ENCODE measurements around the gene MOV10.
"Not testable (repeated sequence)": the region's sequence is repeated elsewhere in the genome, so short reads cannot be mapped to it uniquely, and the experiment has no call there.

MOV10 gene

DNA sequence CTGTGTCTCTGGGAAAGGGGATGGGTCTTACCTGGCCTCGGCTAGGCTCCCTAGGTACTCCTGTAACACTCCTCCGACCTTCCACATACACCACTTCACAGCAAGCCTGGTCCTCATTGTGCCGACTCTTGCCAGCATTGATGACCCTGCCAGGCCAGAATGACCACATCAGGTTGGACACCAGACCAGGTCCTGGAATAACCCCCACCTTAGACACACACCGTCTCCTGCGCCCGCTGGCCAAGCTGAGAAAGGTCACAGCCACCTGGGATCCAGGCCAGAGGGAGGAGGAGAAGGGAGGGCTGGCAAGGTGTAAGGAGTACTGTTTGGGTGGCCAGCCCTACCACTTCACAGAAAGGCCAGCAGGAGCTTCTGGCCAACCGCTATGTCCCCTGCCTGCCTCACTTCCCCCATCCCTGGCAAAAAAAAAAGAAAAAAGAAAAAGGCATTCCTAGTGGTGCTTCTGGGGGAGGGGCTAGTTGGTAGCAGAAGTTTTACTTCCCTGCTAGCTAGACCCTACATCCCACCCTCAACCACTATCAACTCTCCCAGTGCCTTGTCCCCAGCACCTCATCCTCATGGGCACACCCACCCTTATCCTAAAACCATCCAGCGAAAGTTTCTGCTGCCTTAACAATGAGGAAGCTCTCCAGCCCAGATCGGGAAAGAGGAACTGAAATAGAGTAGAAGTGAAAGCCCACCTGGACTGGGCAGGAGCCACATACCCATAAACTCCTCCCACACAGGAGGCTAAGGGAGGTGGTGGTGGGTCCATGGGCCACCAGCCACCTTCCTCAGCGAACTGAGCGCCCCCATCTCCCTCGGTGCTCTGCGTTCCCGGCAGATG lies 39.2 kb downstream of the MOV10 start:
- DNase-seq, result no peak

DNA sequence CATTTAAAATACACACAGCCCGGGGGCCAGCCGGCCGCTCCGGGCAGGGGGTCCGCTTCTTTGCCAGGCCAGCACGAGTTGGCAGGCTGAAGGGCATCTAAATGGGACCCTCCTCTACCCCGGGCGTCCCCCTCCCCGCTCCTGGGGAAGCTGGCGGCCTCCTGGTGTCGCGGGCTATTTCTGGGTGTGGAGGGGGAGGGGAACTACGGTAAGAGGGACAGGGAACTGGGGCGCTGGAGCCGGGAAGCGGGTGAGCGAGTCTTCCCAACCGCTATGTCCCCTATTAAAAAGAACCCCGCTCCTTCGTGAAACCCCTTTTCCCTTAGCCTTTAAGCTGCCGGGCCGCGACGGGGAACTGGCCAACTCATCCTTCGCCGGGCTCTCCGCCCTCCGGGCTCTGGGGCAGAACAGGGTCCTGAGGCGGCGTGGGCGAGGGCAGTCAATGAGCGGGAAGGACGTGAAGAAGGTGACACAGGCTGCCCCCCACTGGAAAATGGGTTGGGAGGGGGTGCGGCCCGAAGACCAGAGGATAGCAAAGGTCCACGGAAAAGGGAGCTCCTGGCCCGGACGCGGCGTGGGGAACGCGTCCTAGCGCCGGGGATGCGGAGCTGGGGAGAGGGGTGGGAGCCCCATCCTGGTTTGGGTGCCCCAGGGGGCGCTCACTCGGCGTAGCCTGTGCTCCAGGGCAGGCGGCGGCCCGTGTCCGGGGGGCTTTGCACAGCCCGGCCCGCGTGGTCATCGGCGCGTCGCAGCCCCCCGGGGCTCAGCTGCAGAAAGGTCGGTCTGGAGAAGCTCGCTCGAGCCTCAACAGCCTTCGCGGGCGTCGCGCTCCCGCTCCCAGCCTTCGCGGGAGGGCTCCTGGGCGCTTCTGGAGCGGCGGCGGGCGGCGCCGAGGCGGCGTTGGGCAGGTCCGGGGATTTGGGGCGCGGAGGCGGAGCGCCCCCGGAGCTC lies 40.1 kb downstream of the MOV10 start:
- no peak for DNase-seq

DNA sequence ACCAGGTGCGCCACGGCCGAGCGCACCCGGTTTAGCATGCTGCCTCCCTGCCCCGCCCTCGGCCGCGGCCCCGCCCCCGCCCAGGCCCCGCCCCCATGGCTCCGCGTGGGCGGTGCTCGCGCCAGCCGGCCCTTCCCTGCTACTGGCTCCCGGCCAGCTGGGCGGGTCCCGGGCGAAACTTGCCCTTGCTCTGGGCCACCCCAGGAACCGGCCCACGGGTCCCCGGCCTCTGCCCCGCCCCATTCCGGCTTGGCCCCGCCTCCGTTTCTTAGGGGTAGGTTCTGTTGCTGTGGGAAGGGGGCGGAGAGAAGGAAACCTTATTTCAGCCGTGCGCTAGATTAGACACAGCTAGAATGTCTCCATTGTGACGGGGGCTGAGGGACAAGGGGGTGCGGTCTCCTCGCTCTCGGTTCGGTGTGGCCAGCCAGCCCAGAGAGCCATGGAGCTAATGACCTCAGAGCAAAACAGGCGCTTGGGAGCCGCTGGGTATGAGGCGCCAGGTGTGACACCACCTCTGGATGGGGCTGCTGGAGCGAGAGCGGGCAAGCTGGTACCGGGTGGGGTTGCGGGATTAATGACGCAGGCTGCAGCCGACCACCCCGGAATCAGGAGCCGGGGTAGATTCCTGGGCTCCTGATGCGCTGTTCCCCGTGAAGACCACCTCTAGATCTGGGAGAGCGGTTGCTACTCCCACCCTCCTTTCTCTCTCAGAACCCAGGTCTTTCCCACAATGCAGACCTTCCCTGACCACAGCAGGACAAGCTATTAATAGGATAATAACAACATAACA lies 41.0 kb downstream of the MOV10 start, which contains the start of gene PPM1J:
PPM1J (minus strand) TSS at position 69 of the 790 bp plus-strand sequence; CDS start at position 38, 31 bp downstream.
- DNase-seq, result peak; percentile 59

DNA sequence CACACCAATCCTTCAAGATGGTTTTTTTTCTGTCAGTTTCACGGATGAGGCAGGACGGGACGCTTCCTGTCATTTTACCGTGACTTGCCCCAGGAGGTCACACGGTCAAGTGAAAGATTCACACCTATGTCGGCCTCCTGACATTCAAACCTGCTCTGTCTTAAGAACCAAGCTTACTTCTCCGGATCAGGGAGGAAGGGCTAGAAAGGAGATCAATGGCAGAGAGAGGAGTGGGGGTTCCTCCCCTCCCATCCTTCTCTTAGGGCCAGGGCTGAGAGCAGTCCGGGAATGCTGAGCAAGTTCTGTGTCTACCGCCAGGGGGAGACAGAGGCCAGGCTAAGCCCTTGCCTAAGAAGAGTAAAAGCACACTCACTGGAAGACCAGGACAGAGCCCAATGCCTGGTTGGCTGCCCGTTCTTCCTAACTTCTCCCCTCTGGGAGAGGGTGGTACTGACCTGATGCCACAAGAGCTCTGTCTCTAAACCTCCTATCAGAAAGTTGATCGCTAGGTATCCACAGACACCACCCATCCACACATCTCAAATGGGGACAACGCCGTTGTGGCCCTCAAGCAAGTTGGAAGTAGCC lies 41.8 kb downstream of the MOV10 start:
- peak; percentile 76 for DNase-seq

DNA sequence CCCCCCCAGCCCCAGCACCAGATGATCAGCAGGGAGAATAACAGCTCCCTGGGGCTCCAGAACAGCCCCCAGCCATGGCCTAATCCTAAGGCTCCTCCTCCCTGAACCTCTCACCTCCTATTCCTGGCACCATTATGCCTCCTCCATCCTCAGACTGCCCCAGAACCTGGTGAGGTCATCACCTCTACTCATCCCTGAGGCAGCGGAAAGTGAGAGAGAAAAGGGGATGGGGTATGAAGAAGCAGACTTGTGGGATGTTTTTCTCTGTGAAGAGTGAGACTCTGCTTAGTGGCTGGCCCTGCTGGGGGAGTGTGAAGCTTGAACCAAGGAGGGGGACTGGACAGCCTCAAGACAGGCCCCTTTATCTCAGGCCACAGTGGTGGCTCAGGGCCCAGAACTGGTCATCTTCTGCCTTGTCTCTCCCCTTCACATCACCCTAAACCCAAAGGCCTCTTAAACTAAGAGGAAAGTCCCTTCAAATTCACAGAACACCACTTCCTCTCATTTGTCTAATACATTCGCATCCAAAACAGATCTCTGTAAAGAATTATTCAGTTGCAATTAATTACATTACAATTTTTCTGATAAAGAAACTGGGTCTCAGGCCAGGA lies 42.9 kb downstream of the MOV10 start:
- DNase-seq, result no peak

DNA sequence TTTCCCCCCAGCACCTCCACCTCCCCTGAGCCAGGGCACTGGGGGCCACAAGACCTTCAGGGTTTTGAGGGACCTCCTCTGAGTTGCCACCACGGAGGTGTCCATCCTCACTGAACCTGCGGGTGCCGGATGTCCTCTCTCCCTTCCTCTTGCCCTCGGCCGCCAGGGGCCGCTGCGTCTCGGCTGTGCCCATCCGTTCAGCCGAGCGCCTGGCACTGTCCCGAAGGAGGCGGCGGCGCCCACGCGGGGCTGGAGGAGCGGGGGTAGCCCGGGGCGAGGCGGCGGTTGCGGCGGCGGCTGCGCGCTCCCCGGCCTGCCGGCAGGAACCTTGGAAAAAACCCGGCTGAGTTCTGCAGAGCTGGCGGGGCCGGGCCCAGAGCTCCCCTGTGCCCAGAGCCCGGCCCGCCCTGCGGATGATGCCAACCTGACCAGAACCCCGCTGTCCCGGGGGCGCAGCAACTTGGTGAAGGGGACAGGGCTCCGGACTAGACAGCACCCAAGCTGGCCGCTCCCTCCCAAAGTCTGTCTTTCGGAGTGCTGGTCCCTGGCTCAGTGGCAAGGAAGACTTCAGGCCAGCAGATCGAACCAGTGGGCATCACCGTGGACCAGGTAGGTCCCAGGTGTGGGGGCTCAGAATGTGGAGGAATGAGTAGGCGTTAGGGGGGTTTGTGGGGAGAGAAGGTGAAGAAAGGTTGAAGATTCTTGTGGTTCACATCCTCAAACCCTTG lies 44.4 kb downstream of the MOV10 start:
- DNase-seq, result peak; percentile 64

DNA sequence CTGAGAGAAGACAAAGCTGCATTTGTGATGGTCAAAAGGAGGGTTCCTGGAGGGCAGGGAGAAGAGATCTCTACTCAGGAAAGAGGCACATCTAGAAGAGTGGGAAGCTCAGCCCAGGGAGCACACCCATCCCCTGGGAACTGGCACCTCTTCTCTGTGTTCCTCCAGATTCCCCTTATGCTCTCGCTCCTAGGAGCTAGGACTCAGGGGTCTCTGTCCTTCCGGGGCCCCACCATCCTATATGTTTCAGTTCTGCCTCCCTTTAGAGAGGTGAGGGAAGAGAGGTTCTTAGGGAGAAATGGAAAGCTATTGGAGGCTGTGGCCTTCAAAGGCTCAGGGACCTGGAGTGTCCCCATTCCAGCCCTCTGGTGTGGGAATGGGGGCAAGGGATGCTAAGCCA lies 45.2 kb downstream of the MOV10 start:
- DNase-seq, result no peak

DNA sequence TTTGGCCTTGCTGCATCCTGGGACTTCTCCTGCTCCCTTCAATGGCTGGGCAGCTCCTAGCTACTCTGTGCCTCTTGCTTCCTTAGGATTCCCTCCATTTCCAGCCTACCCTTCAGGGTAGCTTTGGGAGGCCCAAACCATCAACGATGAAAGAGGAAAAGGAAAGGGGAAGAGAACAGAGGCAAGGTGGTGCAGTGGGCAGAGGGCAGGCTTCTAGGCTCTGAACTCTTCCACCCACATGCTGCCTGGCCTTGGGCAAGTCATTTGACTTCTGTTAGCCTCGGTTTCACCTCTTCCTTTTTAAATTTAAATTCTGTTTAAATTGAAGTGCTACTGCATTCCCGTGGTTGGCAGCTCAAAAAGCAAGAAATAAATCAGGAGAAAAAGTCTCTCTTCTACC lies 46.3 kb downstream of the MOV10 start:
- DNase-seq, result no peak

DNA sequence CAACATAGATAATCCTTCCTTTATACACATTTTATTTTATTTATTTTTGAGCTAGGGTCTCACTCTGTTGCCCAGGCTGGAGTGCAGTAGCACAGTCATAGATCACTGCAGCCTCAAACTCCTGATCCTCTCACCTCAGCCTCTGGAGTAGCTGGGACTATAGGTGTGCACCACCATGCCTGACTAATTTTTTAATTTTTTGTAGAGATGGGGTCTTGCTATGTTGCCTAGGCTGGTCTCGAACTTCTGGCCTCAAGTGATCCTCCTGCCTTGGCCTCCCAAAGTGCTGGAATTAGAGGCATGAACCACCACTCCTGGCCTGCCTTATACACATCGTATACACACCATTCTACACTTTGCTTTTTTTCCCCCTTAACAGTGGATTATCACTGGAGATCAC lies 46.8 kb downstream of the MOV10 start:
- not testable (repeated sequence) for DNase-seq

DNA sequence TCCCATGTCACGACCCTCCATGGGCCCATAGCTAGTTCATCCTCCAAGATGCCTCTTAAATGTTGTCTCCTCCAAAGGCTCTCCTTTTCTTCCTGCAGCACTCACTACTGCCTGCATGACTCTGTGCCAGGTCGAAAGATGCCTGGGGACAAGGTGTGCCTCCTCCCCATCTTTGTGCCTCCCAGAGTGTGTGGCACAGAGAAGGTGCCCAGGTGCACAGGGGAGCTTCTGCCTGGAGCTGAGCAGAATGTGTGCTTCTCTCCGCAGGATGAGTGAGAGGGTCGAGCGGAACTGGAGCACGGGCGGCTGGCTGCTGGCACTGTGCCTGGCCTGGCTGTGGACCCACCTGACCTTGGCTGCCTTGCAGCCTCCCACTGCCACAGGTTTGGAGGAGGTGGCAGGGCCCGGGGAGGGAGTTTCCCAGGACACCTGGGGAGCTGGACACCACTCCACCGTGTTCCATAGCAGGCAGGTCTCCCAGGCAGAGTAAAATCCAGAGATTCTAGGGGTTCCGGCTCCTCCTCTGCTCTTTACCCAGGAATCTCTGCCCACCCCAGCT lies 47.6 kb downstream of the MOV10 start:
- no peak for DNase-seq

DNA sequence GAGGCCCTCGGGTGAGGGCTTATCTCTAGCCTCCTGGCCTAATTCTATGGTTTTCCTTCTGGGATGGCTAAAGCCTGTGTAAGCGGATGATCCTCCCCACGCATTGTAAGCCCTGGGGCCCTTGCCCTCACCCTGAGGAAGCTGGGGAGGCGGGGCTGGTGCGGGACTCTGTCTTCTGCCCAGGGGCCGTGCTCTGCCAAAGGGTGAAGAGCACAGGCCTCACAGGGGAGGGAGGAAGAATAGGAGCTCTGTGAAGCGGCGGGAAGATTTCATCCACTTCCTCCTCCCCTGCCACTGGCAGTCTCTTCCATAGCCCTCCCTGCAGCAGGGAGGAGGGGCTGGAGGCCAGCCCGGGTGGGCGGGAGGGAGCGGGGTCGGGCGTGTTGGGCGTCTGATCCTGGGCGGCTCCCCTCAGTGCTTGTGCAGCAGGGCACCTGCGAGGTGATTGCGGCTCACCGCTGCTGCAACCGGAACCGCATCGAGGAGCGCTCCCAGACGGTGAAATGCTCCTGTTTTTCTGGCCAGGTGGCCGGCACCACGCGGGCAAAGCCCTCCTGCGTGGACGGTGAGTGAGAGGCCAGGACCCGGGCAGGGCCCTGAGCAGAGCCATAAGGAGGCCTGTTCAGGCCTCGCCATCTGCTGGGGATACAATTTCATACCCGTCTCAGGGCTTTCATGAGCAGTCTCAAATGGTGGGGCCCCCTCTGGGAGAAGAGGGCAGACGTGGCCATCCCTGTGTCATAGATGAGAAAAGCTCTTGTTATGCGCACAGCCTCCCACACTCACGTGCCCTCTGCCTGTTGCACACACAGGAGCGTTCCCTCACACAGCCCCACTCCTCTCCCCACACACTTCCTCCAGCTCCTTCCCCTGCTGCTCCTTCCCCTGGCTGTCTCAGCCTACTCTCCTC lies 48.4 kb downstream of the MOV10 start:
- no peak for DNase-seq

DNA sequence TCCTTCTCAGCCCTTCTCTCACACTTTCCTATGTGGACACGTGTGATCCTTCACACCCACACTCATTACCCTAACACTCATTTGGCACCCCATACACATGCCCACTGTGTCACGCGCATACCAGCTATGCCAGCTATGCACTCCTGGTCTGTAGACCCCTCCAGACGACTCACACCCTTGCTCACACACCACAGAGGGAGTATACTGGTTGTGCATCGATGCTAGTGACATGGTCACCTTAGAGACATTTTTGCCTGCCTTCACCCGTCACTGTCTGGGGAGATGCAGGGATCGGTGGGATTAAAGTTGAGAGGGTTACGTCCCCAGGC lies 49.0 kb downstream of the MOV10 start:
- no peak for DNase-seq

DNA sequence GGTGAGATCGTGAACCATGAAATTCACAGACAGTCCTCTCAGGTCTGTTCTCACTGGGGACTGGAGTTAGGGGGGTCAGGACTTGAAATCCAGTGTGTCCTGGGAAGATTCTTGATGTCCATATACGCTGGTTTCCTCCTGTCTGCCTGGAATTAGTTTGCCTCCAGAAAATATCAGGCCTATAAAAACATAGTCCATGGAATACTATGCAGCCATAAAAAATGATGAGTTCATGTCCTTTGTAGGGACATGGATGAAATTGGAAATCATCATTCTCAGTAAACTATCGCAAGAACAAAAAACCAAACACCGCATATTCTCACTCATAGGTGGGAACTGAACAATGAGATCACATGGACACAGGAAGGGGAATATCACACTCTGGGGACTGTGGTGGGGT lies 49.8 kb downstream of the MOV10 start:
- not testable (repeated sequence) for DNase-seq

DNA sequence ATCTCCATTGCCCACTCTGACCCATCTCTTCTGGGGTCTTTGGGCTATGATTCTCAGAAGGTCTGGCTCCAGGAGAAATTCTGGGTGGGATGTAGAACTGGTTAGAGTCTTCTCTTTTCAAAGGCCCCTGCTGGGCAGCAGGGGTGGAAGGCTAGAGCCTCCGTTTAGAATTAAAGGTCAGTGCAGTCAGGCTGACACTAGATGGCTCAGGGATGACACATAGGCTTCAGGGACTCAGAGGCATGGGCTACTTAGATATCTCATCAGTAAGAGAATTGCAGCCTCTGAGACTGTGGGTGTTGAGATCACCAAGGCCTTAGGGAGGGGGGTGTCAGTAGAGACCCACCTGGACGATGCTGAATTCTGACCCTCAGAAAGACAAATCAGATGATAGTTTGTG lies 53.3 kb downstream of the MOV10 start:
- no peak for DNase-seq

DNA sequence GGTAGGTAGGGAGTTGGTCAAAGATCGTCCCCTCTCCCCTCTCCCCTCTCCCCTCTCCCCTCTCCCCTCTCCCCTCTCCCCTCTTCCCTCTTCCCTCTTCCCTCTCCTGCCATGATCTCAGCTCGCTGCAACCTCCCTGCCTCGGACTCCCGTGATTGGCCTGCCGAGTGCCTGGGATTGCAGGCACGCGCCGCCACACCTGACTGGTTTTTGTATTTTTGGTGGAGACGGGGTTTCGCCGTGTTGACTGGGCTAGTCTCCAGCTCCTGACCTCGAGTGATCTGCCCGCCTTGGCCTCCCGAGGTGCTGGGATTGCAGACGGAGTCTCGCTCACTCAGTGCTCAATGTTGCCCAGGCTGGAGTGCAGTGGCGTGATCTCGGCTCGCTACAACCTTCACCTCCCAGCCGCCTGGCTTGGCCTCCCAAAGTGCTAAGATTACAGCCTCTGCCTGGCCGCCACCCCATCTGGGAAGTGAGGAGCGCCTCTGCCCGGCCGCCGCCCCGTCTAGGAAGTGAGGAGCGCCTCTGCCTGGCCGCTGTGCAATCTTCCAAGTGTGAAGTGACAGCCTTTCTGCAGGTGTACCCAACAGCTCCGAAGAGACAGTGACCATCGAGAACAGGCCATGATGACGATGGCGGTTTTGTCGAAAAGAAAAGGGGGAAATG lies 54.0 kb downstream of the MOV10 start:
- not testable (repeated sequence) for DNase-seq

DNA sequence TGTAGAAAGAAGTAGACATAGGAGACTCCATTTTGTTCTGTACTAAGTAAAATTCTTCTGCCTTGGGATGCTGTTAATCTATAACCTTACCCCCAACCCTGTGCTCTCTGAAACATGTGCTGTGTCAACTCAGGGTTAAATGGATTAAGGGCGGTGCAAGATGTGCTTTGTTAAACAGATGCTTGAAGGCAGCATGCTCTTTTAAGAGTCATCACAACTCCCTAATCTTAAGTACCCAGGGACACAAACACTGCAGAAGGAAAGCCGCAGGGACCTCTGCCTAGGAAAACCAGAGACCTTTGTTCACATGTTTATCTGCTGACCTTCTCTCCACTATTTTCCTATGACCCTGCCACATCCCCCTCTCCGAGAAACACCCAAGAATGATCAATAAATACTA lies 54.6 kb downstream of the MOV10 start:
- not testable (repeated sequence) for DNase-seq

DNA sequence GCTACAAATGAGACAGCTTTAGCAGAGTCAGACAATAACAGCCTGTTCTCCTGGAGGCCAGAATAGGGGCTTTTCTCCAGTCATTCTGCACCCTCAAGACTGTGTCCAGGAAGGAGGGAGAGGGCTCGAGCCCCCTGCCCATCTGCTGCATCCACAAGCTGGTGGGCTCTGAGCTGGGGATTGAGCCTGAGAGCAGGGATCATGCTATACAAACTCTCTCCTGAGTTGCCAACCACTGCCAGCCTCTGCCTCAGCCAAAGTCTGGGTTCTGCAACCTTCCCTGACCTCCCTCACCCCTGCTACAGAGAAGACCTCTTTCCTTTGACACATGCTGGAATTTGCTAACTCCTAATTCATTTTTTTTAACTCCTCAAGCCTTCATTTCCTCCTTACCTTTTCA lies 55.5 kb downstream of the MOV10 start:
- no peak for DNase-seq

DNA sequence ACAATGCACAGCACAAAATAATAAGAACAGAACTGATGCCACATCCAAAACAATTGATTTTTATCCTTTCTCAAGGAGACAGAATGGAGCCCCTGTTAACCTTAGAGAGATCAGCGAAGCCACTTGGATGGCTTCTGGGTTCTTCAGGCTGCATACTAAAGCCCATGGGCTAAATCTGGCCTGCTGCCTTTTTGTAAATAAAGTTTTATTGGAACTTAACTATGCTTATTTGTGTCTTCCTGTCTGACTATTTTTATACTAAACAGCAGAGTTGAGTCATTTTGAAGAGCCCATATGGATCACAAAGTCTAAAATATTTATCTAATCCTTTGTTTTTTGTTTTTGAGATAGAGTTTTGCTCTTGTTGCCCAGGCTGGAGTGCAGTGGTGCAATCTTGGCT lies 57.0 kb downstream of the MOV10 start:
- no peak for DNase-seq

DNA sequence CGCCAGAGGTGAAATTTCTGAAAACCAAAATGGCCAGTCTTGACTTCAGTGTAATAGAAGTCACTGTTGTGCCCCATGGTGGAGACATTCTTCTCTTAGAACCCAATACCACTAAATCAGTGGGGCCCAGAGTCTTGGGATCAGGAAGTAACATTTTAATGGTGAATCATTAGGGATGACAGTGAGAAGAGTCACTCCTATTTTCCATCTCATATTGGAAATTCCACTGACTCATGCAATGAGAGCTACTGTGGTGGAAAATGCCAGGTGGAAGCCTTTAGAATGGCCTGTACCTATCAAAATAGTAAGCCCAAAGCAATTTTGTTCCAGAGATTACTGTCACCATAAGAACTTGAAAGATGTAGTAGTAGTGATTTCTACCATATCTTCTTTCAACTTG lies 61.3 kb downstream of the MOV10 start:
- no peak for DNase-seq

DNA sequence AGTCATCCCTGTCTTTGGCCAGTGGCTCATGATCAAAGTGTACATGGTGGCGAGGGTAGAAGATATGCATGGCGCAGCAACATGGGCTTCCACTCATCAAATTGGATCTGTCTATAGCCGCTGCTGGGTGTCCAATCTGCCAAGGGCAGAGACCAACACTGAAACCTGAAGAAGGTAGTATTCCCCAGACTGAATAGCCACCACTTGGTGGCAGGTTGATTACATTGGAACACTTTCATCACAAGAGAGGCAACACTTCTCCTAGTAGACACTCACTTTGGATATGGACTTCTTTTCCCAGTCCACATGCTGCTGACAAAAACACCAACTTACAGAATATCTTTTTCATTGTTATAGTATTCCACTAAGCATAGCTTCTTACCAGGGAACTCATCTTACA lies 63.1 kb downstream of the MOV10 start:
- DNase-seq, result no peak
